ENCODE measurements around the gene VTI1A.

DNA sequence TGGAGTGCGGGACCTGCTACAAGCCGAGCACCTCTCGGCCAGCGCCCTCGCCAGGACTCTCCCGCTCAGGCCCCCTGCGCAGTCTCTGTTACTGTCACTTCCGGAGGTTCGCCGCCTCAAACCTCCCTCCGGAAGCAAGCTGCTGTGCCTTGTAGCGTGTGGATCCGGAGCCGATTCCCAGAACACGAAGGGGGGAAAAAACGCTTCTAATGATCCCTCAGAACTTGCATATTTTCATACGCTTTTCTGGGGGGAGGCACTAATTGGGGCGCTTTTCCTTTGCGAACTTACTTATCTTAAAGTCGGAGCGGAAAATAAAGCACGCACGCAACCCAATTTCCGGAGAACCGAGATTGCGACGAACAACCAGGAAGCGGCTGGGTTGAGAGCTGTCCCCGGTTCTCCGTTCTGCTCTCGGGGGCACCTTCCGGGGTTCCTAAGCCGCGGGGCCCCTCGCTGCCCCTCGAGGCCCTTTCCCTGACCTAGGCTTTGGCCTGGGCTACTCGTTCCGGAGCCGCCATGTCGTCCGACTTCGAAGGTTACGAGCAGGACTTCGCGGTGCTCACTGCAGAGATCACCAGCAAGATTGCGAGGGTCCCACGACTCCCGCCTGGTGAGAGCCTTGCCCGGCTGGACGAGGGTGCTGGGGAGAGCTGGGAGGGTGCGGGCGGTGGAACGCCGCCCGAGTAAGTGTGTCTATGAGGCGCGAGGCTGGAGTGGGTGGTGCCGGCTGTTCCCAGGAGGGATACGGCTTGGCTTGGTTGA is at the start of gene VTI1A, which contains the start of gene ZDHHC6:
- TF ChIP-seq CTCF (IDR thresholded peaks at IDR 0.05; ENCODE audit: poor library complexity, severe bottlenecking) (peak; percentile 50), EZH2 (IDR thresholded peaks at IDR 0.05; ENCODE audit: borderline replicate concordance, insufficient read depth, low read length, poor library complexity, severe bottlenecking) (no peak)
